Measurements from ENCODE around the gene PTPRG. TPM values are rescaled to one million over a fixed set of nuclear protein-coding genes. Genes with fewer than 3 reads are reported as not detected.

The PTPRG gene
- polyA plus RNA-seq, 2 donors, result 1.1 to 1.6 TPM

- no peaks in the 10 kb centered on the region for H3K4me1 ChIP-seq (ENCODE audit: control insufficient read depth in 2 of 2, insufficient read depth in 2 of 2, low read length in 1 of 2)
- H3K4me3 ChIP-seq (ENCODE audit: low read depth in 1 of 2, low read length in 2 of 2), result no peak overlapping the region
- no peaks in the 10 kb centered on the region for H3K36me3 ChIP-seq (ENCODE audit: control insufficient read depth in 2 of 2, insufficient read depth in 2 of 2, low read length in 1 of 2)
- H3K9me3 ChIP-seq (ENCODE audit: control insufficient read depth in 2 of 2, insufficient read depth in 1 of 2, low read depth in 1 of 2, low read length in 1 of 2), result no peaks in the 10 kb centered on the region
- no peak overlapping the region for H3K27ac ChIP-seq (ENCODE audit: low read depth in 2 of 2, low read length in 1 of 2)
- no peaks in the 10 kb centered on the region for H3K27me3 ChIP-seq (ENCODE audit: control insufficient read depth in 1 of 2, insufficient read depth in 2 of 2, low read length in 2 of 2)
- 85 to 87% methylated on average over 2 of the region's 2 CpGs for WGBS, 2 donors
Measured at GRCh38 chr3:62225051-62225450, 663.7 kb downstream of the PTPRG start.

- Histone ChIP-seq H3K27ac (ENCODE audit: low read depth in 2 of 2, low read length in 1 of 2) (no peak overlapping the region), H3K27me3 (ENCODE audit: control insufficient read depth in 1 of 2, insufficient read depth in 2 of 2, low read length in 2 of 2) (no peaks in the 10 kb centered on the region), H3K4me1 (ENCODE audit: control insufficient read depth in 2 of 2, insufficient read depth in 2 of 2, low read length in 1 of 2) (no peaks in the 10 kb centered on the region), H3K4me3 (ENCODE audit: low read depth in 1 of 2, low read length in 2 of 2) (no peak overlapping the region), H3K9me3 (ENCODE audit: control insufficient read depth in 2 of 2, insufficient read depth in 1 of 2, low read depth in 1 of 2, low read length in 1 of 2) (no peaks in the 10 kb centered on the region), H3K36me3 (ENCODE audit: control insufficient read depth in 2 of 2, insufficient read depth in 2 of 2, low read length in 1 of 2) (no peaks in the 10 kb centered on the region)
- WGBS, 2 donors, result 92% methylated on average over 6 of the region's 6 CpGs
Measured at GRCh38 chr3:62226601-62227339, 665.4 kb downstream of the PTPRG start.

GRCh38 chr3:62228467-62228866 is 667.1 kb downstream of the PTPRG start:
- Histone ChIP-seq H3K4me3 (ENCODE audit: low read depth in 1 of 2, low read length in 2 of 2) (no peak overlapping the region), H3K27ac (ENCODE audit: low read depth in 2 of 2, low read length in 1 of 2) (no peak overlapping the region), H3K27me3 (ENCODE audit: control insufficient read depth in 1 of 2, insufficient read depth in 2 of 2, low read length in 2 of 2) (no peaks in the 10 kb centered on the region), H3K9me3 (ENCODE audit: control insufficient read depth in 2 of 2, insufficient read depth in 1 of 2, low read depth in 1 of 2, low read length in 1 of 2) (no peaks in the 10 kb centered on the region), H3K4me1 (ENCODE audit: control insufficient read depth in 2 of 2, insufficient read depth in 2 of 2, low read length in 1 of 2) (no peaks in the 10 kb centered on the region), H3K36me3 (ENCODE audit: control insufficient read depth in 2 of 2, insufficient read depth in 2 of 2, low read length in 1 of 2) (no peaks in the 10 kb centered on the region)
- WGBS, 2 donors, result 87 to 96% methylated on average over 3 of the region's 3 CpGs

- H3K9me3 ChIP-seq (ENCODE audit: control insufficient read depth in 2 of 2, insufficient read depth in 1 of 2, low read depth in 1 of 2, low read length in 1 of 2), result no peaks in the 10 kb centered on the region
- WGBS, 2 donors, result 86 to 90% methylated on average over 5 of the region's 5 CpGs
- H3K27ac ChIP-seq (ENCODE audit: low read depth in 2 of 2, low read length in 1 of 2), result no peak overlapping the region
- no peaks in the 10 kb centered on the region for H3K4me1 ChIP-seq (ENCODE audit: control insufficient read depth in 2 of 2, insufficient read depth in 2 of 2, low read length in 1 of 2)
- no peak overlapping the region for H3K4me3 ChIP-seq (ENCODE audit: low read depth in 1 of 2, low read length in 2 of 2)
- H3K27me3 ChIP-seq (ENCODE audit: control insufficient read depth in 1 of 2, insufficient read depth in 2 of 2, low read length in 2 of 2), result no peaks in the 10 kb centered on the region
- H3K36me3 ChIP-seq (ENCODE audit: control insufficient read depth in 2 of 2, insufficient read depth in 2 of 2, low read length in 1 of 2), result no peaks in the 10 kb centered on the region
Measured at GRCh38 chr3:62229211-62229610, 667.8 kb downstream of the PTPRG start.

GRCh38 chr3:62229908-62230307 is 668.5 kb downstream of the PTPRG start:
- Histone ChIP-seq H3K4me3 (ENCODE audit: low read depth in 1 of 2, low read length in 2 of 2) (no peak overlapping the region), H3K9me3 (ENCODE audit: control insufficient read depth in 2 of 2, insufficient read depth in 1 of 2, low read depth in 1 of 2, low read length in 1 of 2) (no peaks in the 10 kb centered on the region), H3K4me1 (ENCODE audit: control insufficient read depth in 2 of 2, insufficient read depth in 2 of 2, low read length in 1 of 2) (no peaks in the 10 kb centered on the region), H3K27ac (ENCODE audit: low read depth in 2 of 2, low read length in 1 of 2) (no peak overlapping the region), H3K36me3 (ENCODE audit: control insufficient read depth in 2 of 2, insufficient read depth in 2 of 2, low read length in 1 of 2) (no peaks in the 10 kb centered on the region), H3K27me3 (ENCODE audit: control insufficient read depth in 1 of 2, insufficient read depth in 2 of 2, low read length in 2 of 2) (no peaks in the 10 kb centered on the region)
- 59 to 60% methylated on average over 1 of the region's 1 CpG for WGBS, 2 donors

GRCh38 chr3:62233065-62233464 is 671.7 kb downstream of the PTPRG start:
- 89 to 93% methylated on average over 6 of the region's 6 CpGs for WGBS, 2 donors
- Histone ChIP-seq H3K4me3 (ENCODE audit: low read depth in 1 of 2, low read length in 2 of 2) (no peak overlapping the region), H3K4me1 (ENCODE audit: control insufficient read depth in 2 of 2, insufficient read depth in 2 of 2, low read length in 1 of 2) (no peaks in the 10 kb centered on the region), H3K36me3 (ENCODE audit: control insufficient read depth in 2 of 2, insufficient read depth in 2 of 2, low read length in 1 of 2) (no peaks in the 10 kb centered on the region), H3K27me3 (ENCODE audit: control insufficient read depth in 1 of 2, insufficient read depth in 2 of 2, low read length in 2 of 2) (no peaks in the 10 kb centered on the region), H3K27ac (ENCODE audit: low read depth in 2 of 2, low read length in 1 of 2) (no peak overlapping the region), H3K9me3 (ENCODE audit: control insufficient read depth in 2 of 2, insufficient read depth in 1 of 2, low read depth in 1 of 2, low read length in 1 of 2) (no peaks in the 10 kb centered on the region)

GRCh38 chr3:62236016-62236415 is 674.6 kb downstream of the PTPRG start:
- WGBS, 2 donors, result 31 to 47% methylated on average over 4 of the region's 4 CpGs
- H3K4me3 ChIP-seq (ENCODE audit: low read depth in 1 of 2, low read length in 2 of 2), result no peak overlapping the region
- H3K27me3 ChIP-seq (ENCODE audit: control insufficient read depth in 1 of 2, insufficient read depth in 2 of 2, low read length in 2 of 2), result no peaks in the 10 kb centered on the region
- no peaks in the 10 kb centered on the region for H3K9me3 ChIP-seq (ENCODE audit: control insufficient read depth in 2 of 2, insufficient read depth in 1 of 2, low read depth in 1 of 2, low read length in 1 of 2)
- no peaks in the 10 kb centered on the region for H3K36me3 ChIP-seq (ENCODE audit: control insufficient read depth in 2 of 2, insufficient read depth in 2 of 2, low read length in 1 of 2)
- no peak overlapping the region for H3K27ac ChIP-seq (ENCODE audit: low read depth in 2 of 2, low read length in 1 of 2)
- no peaks in the 10 kb centered on the region for H3K4me1 ChIP-seq (ENCODE audit: control insufficient read depth in 2 of 2, insufficient read depth in 2 of 2, low read length in 1 of 2)

GRCh38 chr3:62237286-62237948 is 676.0 kb downstream of the PTPRG start:
- no peaks in the 10 kb centered on the region for H3K36me3 ChIP-seq (ENCODE audit: control insufficient read depth in 2 of 2, insufficient read depth in 2 of 2, low read length in 1 of 2)
- H3K27ac ChIP-seq (ENCODE audit: low read depth in 2 of 2, low read length in 1 of 2), result no peak overlapping the region
- H3K27me3 ChIP-seq (ENCODE audit: control insufficient read depth in 1 of 2, insufficient read depth in 2 of 2, low read length in 2 of 2), result no peaks in the 10 kb centered on the region
- no peaks in the 10 kb centered on the region for H3K9me3 ChIP-seq (ENCODE audit: control insufficient read depth in 2 of 2, insufficient read depth in 1 of 2, low read depth in 1 of 2, low read length in 1 of 2)
- 69 to 76% methylated on average over 5 of the region's 5 CpGs for WGBS, 2 donors
- H3K4me3 ChIP-seq (ENCODE audit: low read depth in 1 of 2, low read length in 2 of 2), result no peak overlapping the region
- H3K4me1 ChIP-seq (ENCODE audit: control insufficient read depth in 2 of 2, insufficient read depth in 2 of 2, low read length in 1 of 2), result no peaks in the 10 kb centered on the region

- WGBS, 2 donors, result 83 to 87% methylated on average over 5 of the region's 5 CpGs
- H3K27me3 ChIP-seq (ENCODE audit: control insufficient read depth in 1 of 2, insufficient read depth in 2 of 2, low read length in 2 of 2), result no peaks in the 10 kb centered on the region
Measured at GRCh38 chr3:62238003-62238402, 676.6 kb downstream of the PTPRG start.

GRCh38 chr3:62238431-62238830 is 677.1 kb downstream of the PTPRG start:
- H3K27me3 ChIP-seq (ENCODE audit: control insufficient read depth in 1 of 2, insufficient read depth in 2 of 2, low read length in 2 of 2), result no peaks in the 10 kb centered on the region
- no peak overlapping the region for H3K4me3 ChIP-seq (ENCODE audit: low read depth in 1 of 2, low read length in 2 of 2)
- no peaks in the 10 kb centered on the region for H3K4me1 ChIP-seq (ENCODE audit: control insufficient read depth in 2 of 2, insufficient read depth in 2 of 2, low read length in 1 of 2)
- H3K27ac ChIP-seq (ENCODE audit: low read depth in 2 of 2, low read length in 1 of 2), result no peak overlapping the region
- no peaks in the 10 kb centered on the region for H3K36me3 ChIP-seq (ENCODE audit: control insufficient read depth in 2 of 2, insufficient read depth in 2 of 2, low read length in 1 of 2)
- no peaks in the 10 kb centered on the region for H3K9me3 ChIP-seq (ENCODE audit: control insufficient read depth in 2 of 2, insufficient read depth in 1 of 2, low read depth in 1 of 2, low read length in 1 of 2)

More at GRCh38 chr3:62238003-62238402, 676.6 kb downstream of the PTPRG start:
- Histone ChIP-seq H3K27ac (ENCODE audit: low read depth in 2 of 2, low read length in 1 of 2) (no peak overlapping the region), H3K4me3 (ENCODE audit: low read depth in 1 of 2, low read length in 2 of 2) (no peak overlapping the region), H3K9me3 (ENCODE audit: control insufficient read depth in 2 of 2, insufficient read depth in 1 of 2, low read depth in 1 of 2, low read length in 1 of 2) (no peaks in the 10 kb centered on the region), H3K4me1 (ENCODE audit: control insufficient read depth in 2 of 2, insufficient read depth in 2 of 2, low read length in 1 of 2) (no peaks in the 10 kb centered on the region), H3K36me3 (ENCODE audit: control insufficient read depth in 2 of 2, insufficient read depth in 2 of 2, low read length in 1 of 2) (no peaks in the 10 kb centered on the region)
